ENCODE measurements around the gene TNFAIP8L1. TPM values are rescaled to one million over a fixed set of nuclear protein-coding genes. Genes with fewer than 3 reads are reported as not detected.
A peak's percentile ranks its signal among the peaks of the same experiment; 100 is the strongest.

Gene TNFAIP8L1
- total and polyA plus RNA-seq, 4 donors: 5.5 to 11.8 (median 7.4) TPM

GRCh38 chr19:4606181-4606580, 33.1 kb upstream of the TNFAIP8L1 start:
- WGBS (ENCODE audit: insufficient coverage): 86% methylated on average over 1 of the region's 5 CpGs
- H3K27ac ChIP-seq (ENCODE audit: low read depth, low read length): no peak overlapping the region
- no peaks in the 10 kb centered on the region for H3K27me3 ChIP-seq (ENCODE audit: control insufficient read depth, insufficient read depth, low read length)
- peaks cover 8% of the 10 kb centered on the region for H3K4me1 ChIP-seq (ENCODE audit: control insufficient read depth, insufficient read depth, low read length)
- H3K4me3 ChIP-seq (ENCODE audit: low read depth, low read length): no peak overlapping the region
- DNase-seq (ENCODE audit: low read depth in 4 of 6, low spot score in 6 of 6): no peak
- no peaks in the 10 kb centered on the region for H3K36me3 ChIP-seq (ENCODE audit: control insufficient read depth, insufficient read depth, low read length)
- H3K9me3 ChIP-seq (ENCODE audit: control insufficient read depth, insufficient read depth, low read length): no peaks in the 10 kb centered on the region

GRCh38 chr19:4606921-4607678, 32.2 kb upstream of the TNFAIP8L1 start:
- Histone ChIP-seq H3K4me1 (ENCODE audit: control insufficient read depth, insufficient read depth, low read length) (peaks cover 8% of the 10 kb centered on the region), H3K27ac (ENCODE audit: low read depth, low read length) (no peak overlapping the region), H3K4me3 (ENCODE audit: low read depth, low read length) (peak overlapping the region; percentile 21)

DNA sequence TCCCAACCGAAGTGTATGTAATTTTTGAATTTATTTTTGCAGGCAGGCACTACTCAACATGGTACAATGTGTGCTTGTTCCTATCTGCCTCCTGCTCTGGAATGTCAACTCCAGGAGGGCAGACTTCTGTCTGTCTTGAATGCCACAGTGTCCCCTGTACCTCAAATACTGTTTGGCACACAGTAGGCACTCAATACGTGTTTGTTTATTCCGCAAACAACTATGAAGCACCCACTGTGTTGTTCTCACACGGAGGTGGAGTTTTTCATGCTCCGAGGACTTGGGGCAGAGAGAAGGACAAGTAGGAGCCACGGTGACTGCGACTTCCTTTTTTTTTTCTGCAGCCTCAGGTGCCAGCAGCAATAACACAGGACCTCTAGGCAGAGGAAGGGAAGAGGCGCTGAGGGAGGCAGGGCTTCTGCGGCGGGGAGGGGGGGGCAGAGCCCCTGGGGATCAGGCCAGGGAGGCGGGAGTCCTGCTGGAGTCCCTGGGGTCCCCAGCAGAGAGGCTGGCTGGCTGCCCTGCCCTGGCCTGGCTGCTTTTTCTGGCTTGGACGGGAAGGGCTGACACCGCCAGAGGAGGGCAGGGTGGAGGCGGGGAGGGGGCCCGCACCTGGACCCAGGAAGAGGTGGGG, 29.3 kb upstream of the TNFAIP8L1 start:
- WGBS (ENCODE audit: insufficient coverage): 26% methylated on average over 15 of the region's 15 CpGs
- Histone ChIP-seq H3K27ac (ENCODE audit: low read depth, low read length) (no peak overlapping the region), H3K9me3 (ENCODE audit: control insufficient read depth, insufficient read depth, low read length) (no peaks in the 10 kb centered on the region), H3K4me3 (ENCODE audit: low read depth, low read length) (no peak overlapping the region), H3K36me3 (ENCODE audit: control insufficient read depth, insufficient read depth, low read length) (no peaks in the 10 kb centered on the region), H3K4me1 (ENCODE audit: control insufficient read depth, insufficient read depth, low read length) (peaks cover 8% of the 10 kb centered on the region), H3K27me3 (ENCODE audit: control insufficient read depth, insufficient read depth, low read length) (no peaks in the 10 kb centered on the region)
- DNase-seq (ENCODE audit: low read depth in 4 of 6, low spot score in 6 of 6): no peak

More at GRCh38 chr19:4606921-4607678, 32.2 kb upstream of the TNFAIP8L1 start:
- H3K9me3 ChIP-seq (ENCODE audit: control insufficient read depth, insufficient read depth, low read length): no peaks in the 10 kb centered on the region
- no peaks in the 10 kb centered on the region for H3K36me3 ChIP-seq (ENCODE audit: control insufficient read depth, insufficient read depth, low read length)
- WGBS (ENCODE audit: insufficient coverage): 9% methylated on average over 35 of the region's 35 CpGs
- DNase-seq (ENCODE audit: low read depth in 4 of 6, low spot score in 6 of 6): peak in 2 of 6 donors; percentile 65 to 86
- no peaks in the 10 kb centered on the region for H3K27me3 ChIP-seq (ENCODE audit: control insufficient read depth, insufficient read depth, low read length)

DNA sequence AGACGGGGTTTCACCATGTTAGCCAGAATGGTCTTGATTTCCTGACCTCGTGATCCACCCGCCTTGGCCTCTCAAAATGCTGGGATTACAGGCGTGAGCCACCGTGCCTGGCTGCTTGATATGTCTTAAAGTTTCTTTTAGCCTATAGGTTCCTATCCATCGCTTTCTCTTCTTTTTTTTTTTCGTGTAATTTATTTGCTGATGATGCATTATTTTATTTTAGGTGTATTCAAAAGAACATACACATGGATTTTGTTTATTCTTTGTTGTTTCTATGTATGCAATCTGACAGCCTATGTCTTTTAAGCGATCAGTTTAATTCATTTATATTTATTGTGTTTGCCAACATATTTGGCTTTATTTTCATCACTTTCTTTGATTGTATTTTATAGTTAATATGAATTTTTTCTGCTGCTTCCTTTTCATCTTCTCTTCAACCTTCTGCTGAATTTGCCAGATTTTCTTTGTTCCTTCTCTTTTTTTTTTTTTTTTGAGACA, 26.0 kb upstream of the TNFAIP8L1 start:
- Histone ChIP-seq H3K27me3 (ENCODE audit: control insufficient read depth, insufficient read depth, low read length) (peaks cover 2% of the 10 kb centered on the region), H3K9me3 (ENCODE audit: control insufficient read depth, insufficient read depth, low read length) (no peaks in the 10 kb centered on the region), H3K4me1 (ENCODE audit: control insufficient read depth, insufficient read depth, low read length) (no peaks in the 10 kb centered on the region), H3K4me3 (ENCODE audit: low read depth, low read length) (no peak overlapping the region), H3K27ac (ENCODE audit: low read depth, low read length) (no peak overlapping the region), H3K36me3 (ENCODE audit: control insufficient read depth, insufficient read depth, low read length) (no peaks in the 10 kb centered on the region)
- WGBS (ENCODE audit: insufficient coverage): 84% methylated on average over 3 of the region's 8 CpGs
- no peak for DNase-seq (ENCODE audit: low read depth in 4 of 6, low spot score in 6 of 6)

DNA sequence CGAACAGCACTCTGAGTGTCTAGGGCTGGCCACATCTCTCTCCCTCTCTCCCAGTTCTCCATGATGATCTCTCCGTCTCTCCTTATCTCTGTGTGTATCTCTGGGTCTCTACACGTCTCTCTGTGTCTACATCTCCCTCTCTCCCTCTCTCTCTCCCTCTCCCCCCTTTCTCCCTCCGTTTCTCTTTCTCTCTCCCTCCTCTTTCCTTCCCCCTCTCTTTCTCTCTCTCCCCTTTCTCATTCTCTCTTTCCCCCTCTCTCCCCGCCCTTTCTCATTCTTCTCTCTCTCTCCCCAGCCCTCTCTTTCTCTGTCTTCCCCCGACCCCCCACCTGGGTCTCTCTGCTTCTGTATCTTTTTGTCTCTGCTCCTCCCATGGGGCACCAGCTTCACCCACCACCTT, 21.3 kb upstream of the TNFAIP8L1 start:
- Histone ChIP-seq H3K36me3 (ENCODE audit: control insufficient read depth, insufficient read depth, low read length) (no peaks in the 10 kb centered on the region), H3K4me1 (ENCODE audit: control insufficient read depth, insufficient read depth, low read length) (peaks cover 13% of the 10 kb centered on the region), H3K9me3 (ENCODE audit: control insufficient read depth, insufficient read depth, low read length) (no peaks in the 10 kb centered on the region), H3K27ac (ENCODE audit: low read depth, low read length) (no peak overlapping the region), H3K27me3 (ENCODE audit: control insufficient read depth, insufficient read depth, low read length) (peaks cover 2% of the 10 kb centered on the region), H3K4me3 (ENCODE audit: low read depth, low read length) (no peak overlapping the region)
- no peak for DNase-seq (ENCODE audit: low read depth in 4 of 6, low spot score in 6 of 6)
- 38% methylated on average over 6 of the region's 6 CpGs for WGBS (ENCODE audit: insufficient coverage)

GRCh38 chr19:4619668-4620294, 19.5 kb upstream of the TNFAIP8L1 start:
- Histone ChIP-seq H3K36me3 (ENCODE audit: control insufficient read depth, insufficient read depth, low read length) (no peaks in the 10 kb centered on the region), H3K27me3 (ENCODE audit: control insufficient read depth, insufficient read depth, low read length) (peaks cover 2% of the 10 kb centered on the region), H3K4me1 (ENCODE audit: control insufficient read depth, insufficient read depth, low read length) (peaks cover 13% of the 10 kb centered on the region), H3K4me3 (ENCODE audit: low read depth, low read length) (no peak overlapping the region), H3K9me3 (ENCODE audit: control insufficient read depth, insufficient read depth, low read length) (no peaks in the 10 kb centered on the region), H3K27ac (ENCODE audit: low read depth, low read length) (no peak overlapping the region)
- WGBS (ENCODE audit: insufficient coverage): 75% methylated on average over 15 of the region's 17 CpGs
- no peak for DNase-seq (ENCODE audit: low read depth in 4 of 6, low spot score in 6 of 6)

- DNase-seq (ENCODE audit: low read depth in 4 of 6, low spot score in 6 of 6): peak in 2 of 6 donors; percentile 45 to 72
- WGBS (ENCODE audit: insufficient coverage): 33% methylated on average over 2 of the region's 2 CpGs
- peaks cover 13% of the 10 kb centered on the region for H3K4me1 ChIP-seq (ENCODE audit: control insufficient read depth, insufficient read depth, low read length)
- H3K4me3 ChIP-seq (ENCODE audit: low read depth, low read length): no peak overlapping the region
- no peaks in the 10 kb centered on the region for H3K36me3 ChIP-seq (ENCODE audit: control insufficient read depth, insufficient read depth, low read length)
- no peaks in the 10 kb centered on the region for H3K9me3 ChIP-seq (ENCODE audit: control insufficient read depth, insufficient read depth, low read length)
- peaks cover 2% of the 10 kb centered on the region for H3K27me3 ChIP-seq (ENCODE audit: control insufficient read depth, insufficient read depth, low read length)
- no peak overlapping the region for H3K27ac ChIP-seq (ENCODE audit: low read depth, low read length)
Observed at GRCh38 chr19:4620675-4621074, 18.6 kb upstream of the TNFAIP8L1 start.

GRCh38 chr19:4622695-4623421, 16.5 kb upstream of the TNFAIP8L1 start:
- no peaks in the 10 kb centered on the region for H3K27me3 ChIP-seq (ENCODE audit: control insufficient read depth, insufficient read depth, low read length)
- peaks cover 13% of the 10 kb centered on the region for H3K4me1 ChIP-seq (ENCODE audit: control insufficient read depth, insufficient read depth, low read length)
- no peak overlapping the region for H3K4me3 ChIP-seq (ENCODE audit: low read depth, low read length)
- DNase-seq (ENCODE audit: low read depth in 4 of 6, low spot score in 6 of 6): no peak
- 59% methylated on average over 9 of the region's 12 CpGs for WGBS (ENCODE audit: insufficient coverage)
- no peaks in the 10 kb centered on the region for H3K9me3 ChIP-seq (ENCODE audit: control insufficient read depth, insufficient read depth, low read length)
- no peak overlapping the region for H3K27ac ChIP-seq (ENCODE audit: low read depth, low read length)
- H3K36me3 ChIP-seq (ENCODE audit: control insufficient read depth, insufficient read depth, low read length): no peaks in the 10 kb centered on the region

DNA sequence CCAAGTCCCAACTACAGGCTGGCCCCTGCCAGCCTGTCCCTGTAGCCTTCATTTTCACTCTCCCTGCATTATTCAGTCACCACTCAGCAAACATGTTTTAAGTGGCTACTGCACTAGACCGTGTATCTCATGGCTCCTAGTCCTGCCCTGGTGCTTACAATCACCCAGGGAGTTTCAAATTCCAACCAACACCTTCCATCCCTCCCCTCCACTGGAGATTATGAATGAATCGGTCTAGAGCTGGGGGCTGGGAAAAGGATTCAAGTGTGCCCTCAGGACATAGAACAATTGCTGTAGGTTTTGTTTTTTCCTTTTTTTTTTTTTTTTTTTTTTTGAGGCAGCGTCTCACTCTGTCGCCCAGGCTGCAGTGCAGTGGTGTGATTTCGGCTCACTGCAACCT, 15.0 kb upstream of the TNFAIP8L1 start:
- 68% methylated on average over 2 of the region's 5 CpGs for WGBS (ENCODE audit: insufficient coverage)
- Histone ChIP-seq H3K4me1 (ENCODE audit: control insufficient read depth, insufficient read depth, low read length) (peaks cover 13% of the 10 kb centered on the region), H3K4me3 (ENCODE audit: low read depth, low read length) (no peak overlapping the region), H3K9me3 (ENCODE audit: control insufficient read depth, insufficient read depth, low read length) (no peaks in the 10 kb centered on the region), H3K27me3 (ENCODE audit: control insufficient read depth, insufficient read depth, low read length) (no peaks in the 10 kb centered on the region), H3K27ac (ENCODE audit: low read depth, low read length) (no peak overlapping the region), H3K36me3 (ENCODE audit: control insufficient read depth, insufficient read depth, low read length) (no peaks in the 10 kb centered on the region)
- no peak for DNase-seq (ENCODE audit: low read depth in 4 of 6, low spot score in 6 of 6)
